ENCODE measurements around the gene LY6G5C.
"Not testable (repeated sequence)": the region's sequence is repeated elsewhere in the genome, so short reads cannot be mapped to it uniquely, and the experiment has no call there.

LY6G5C gene

GRCh38 chr6:31712296-31712695 is 31.4 kb upstream of the LY6G5C start:
- TF ChIP-seq CTCF (IDR thresholded peaks at IDR 0.05; ENCODE audit: extremely low read depth, missing control alignments), result no peak
- DNase-seq (ENCODE audit: low spot score), result no peak

GRCh38 chr6:31711233-31711632 is 30.4 kb upstream of the LY6G5C start:
- TF ChIP-seq CTCF (IDR thresholded peaks at IDR 0.05; ENCODE audit: extremely low read depth, missing control alignments), result no peak
- DNase-seq (ENCODE audit: low spot score), result no peak

- DNase-seq (ENCODE audit: low spot score), result no peak
- no peak for TF ChIP-seq CTCF (IDR thresholded peaks at IDR 0.05; ENCODE audit: extremely low read depth, missing control alignments)
Observed at GRCh38 chr6:31710523-31711219, 29.8 kb upstream of the LY6G5C start.

- not testable (repeated sequence) for DNase-seq (ENCODE audit: low spot score)
Observed at GRCh38 chr6:31709157-31709556, 28.3 kb upstream of the LY6G5C start.

- no peak for DNase-seq (ENCODE audit: low spot score)
- no peak for TF ChIP-seq CTCF (IDR thresholded peaks at IDR 0.05; ENCODE audit: extremely low read depth, missing control alignments)
Observed at GRCh38 chr6:31708224-31708623, 27.4 kb upstream of the LY6G5C start.

- no peak for TF ChIP-seq CTCF (IDR thresholded peaks at IDR 0.05; ENCODE audit: extremely low read depth, missing control alignments)
Observed at GRCh38 chr6:31707701-31708100, 26.8 kb upstream of the LY6G5C start.

GRCh38 chr6:31706599-31706998 is 25.7 kb upstream of the LY6G5C start, which contains the start of gene LY6G6F:
Gene LY6G6F (plus strand): TSS chr6:31706866. CDS start chr6:31706907, 41 bp downstream.
- TF ChIP-seq CTCF (IDR thresholded peaks at IDR 0.05; ENCODE audit: extremely low read depth, missing control alignments), result no peak
- no peak for DNase-seq (ENCODE audit: low spot score)

More at GRCh38 chr6:31707701-31708100, 26.8 kb upstream of the LY6G5C start:
- DNase-seq (ENCODE audit: low spot score), result no peak

GRCh38 chr6:31705931-31706330 is 25.1 kb upstream of the LY6G5C start:
- TF ChIP-seq CTCF (IDR thresholded peaks at IDR 0.05; ENCODE audit: extremely low read depth, missing control alignments), result no peak
- DNase-seq (ENCODE audit: low spot score), result no peak
